GM08714 (cell line): ENCODE data around the gene KIAA1217.

ENCODE experiments used
- H3K4me3 ChIP-seq: fragments of 200-500 bp; sonication (Bioruptor generic); 2 replicates; pipeline ENCODE4 v1.5.1; 2014; ENCODE audit warnings: mild to moderate bottlenecking, low read length, inconsistent platforms
- ZNF274 ChIP-seq: IDR thresholded peaks from 2 replicates; pipeline ENCODE4 v1.6.1; 2012; ENCODE audit warnings: mild to moderate bottlenecking, low read depth, low read length

Gene KIAA1217

DNA sequence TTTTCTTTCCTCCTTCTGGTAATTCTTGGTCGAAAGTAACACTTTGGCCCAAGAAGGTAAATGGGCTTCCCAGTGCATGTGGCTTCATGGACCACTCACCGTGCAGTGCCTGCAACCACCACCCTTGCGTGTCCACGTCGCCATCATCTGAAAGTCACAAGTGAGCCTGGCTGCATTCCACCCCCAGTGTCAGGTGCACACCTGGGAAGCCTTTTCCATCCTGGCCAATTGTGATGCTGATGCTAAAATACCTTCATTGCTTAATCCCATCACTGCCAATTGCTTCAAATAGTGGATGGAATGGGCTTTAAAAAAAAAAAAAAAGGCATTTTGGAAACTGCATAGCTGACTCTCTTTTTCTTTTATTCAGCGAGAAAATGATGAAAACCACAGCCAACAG, 285.8 kb downstream of the KIAA1217 start:
- no peak for TF ChIP-seq ZNF274
- no peak overlapping the region for H3K4me3 ChIP-seq

DNA sequence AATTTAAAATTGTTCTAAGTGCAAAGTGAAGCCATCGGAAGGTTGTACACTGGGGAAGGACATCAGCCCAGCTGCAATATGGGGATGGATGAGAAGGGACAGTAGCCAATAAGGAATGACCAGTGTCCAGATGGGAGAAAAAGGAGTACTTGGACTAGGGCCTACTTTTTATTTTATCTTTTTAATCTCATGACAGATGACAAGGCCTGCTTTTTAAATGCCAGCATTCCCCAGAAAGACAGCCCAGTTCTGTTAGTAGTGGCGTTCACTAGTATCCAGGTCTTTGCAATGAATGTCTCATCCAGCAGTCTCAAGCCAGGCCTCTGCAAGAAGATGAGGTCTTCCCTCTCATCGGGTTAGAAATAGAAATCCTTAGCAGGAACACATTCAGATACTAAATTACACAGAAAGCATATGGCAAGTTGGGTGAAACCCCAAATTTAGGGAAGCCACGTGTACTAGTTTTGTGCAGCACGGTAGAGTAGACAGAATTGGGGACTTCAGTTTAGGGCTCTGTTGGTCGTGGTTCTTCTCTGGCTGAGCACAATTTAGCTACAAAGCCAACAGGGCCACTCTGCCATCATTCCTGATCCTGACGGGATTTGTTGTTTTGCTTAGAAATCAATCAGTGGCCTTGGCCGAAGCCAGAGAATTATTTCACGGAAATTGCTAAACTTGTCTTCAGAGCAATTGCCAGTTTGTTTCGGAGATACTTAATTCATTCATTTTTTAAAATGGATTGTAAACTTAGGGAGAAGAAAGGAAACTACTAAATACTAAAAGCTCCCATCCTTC, 286.9 kb downstream of the KIAA1217 start:
- no peak for TF ChIP-seq ZNF274
- H3K4me3 ChIP-seq = no peak overlapping the region

GRCh38 chr10:24496906-24497305, 288.0 kb downstream of the KIAA1217 start:
- TF ChIP-seq ZNF274 = no peak

GRCh38 chr10:24501056-24501711, 292.2 kb downstream of the KIAA1217 start:
- no peak overlapping the region for H3K4me3 ChIP-seq
- TF ChIP-seq ZNF274 = no peak

More at GRCh38 chr10:24496906-24497305, 288.0 kb downstream of the KIAA1217 start:
- H3K4me3 ChIP-seq = no peak overlapping the region

DNA sequence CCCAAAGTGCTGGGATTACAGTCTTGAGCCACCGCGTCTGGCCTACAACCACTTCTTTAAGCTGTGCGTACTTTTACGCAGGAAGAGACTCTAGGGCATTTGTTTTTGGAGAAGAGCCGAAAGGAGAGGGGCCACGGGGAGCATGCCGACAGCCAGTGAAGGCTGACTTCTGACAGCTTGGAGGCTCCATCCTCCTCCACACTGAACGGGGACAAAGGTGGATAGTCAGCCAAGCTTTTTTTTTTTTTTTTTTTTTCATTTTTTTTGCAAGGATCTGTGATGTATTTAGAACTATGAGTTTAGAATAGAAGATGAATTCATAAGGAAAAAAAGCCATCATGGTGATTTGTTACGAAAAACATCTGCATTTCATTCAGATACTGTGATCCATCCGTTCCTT, 293.1 kb downstream of the KIAA1217 start:
- no peak for TF ChIP-seq ZNF274
- no peak overlapping the region for H3K4me3 ChIP-seq

GRCh38 chr10:24502801-24503460, 294.0 kb downstream of the KIAA1217 start:
- H3K4me3 ChIP-seq = no peak overlapping the region
- no peak for TF ChIP-seq ZNF274

- no peak for TF ChIP-seq ZNF274
- H3K4me3 ChIP-seq = no peak overlapping the region
Observed at GRCh38 chr10:24503461-24504320, 294.8 kb downstream of the KIAA1217 start.

- no peak for TF ChIP-seq ZNF274
- no peak overlapping the region for H3K4me3 ChIP-seq
Observed at GRCh38 chr10:24505759-24506158, 296.8 kb downstream of the KIAA1217 start.

- TF ChIP-seq ZNF274 = no peak
- no peak overlapping the region for H3K4me3 ChIP-seq
Observed at GRCh38 chr10:24513155-24513554, 304.2 kb downstream of the KIAA1217 start.

DNA sequence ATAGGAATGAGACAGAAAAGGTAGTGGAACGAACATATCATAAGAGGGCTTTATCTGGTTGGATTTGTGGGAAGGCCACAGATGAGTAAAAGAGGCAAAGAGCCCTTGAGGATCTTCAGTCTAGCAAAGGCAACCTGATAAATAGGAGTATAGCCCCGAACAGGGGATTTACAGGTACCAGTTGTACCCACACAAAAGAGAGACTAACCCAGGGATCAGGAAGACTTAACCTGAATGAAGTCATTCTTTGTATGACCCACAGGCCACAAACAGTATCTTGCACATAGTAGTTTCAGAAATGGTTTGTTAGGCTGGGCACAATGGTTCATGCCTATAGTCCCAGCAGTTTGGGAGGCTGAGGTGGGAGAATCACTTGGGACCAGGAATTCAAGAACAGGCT, 306.5 kb downstream of the KIAA1217 start:
- no peak for TF ChIP-seq ZNF274
- H3K4me3 ChIP-seq = no peak overlapping the region

GRCh38 chr10:24518411-24518810, 309.5 kb downstream of the KIAA1217 start:
- no peak for TF ChIP-seq ZNF274
- no peak overlapping the region for H3K4me3 ChIP-seq

GRCh38 chr10:24518981-24519597, 310.2 kb downstream of the KIAA1217 start:
- no peak overlapping the region for H3K4me3 ChIP-seq
- TF ChIP-seq ZNF274 = no peak

DNA sequence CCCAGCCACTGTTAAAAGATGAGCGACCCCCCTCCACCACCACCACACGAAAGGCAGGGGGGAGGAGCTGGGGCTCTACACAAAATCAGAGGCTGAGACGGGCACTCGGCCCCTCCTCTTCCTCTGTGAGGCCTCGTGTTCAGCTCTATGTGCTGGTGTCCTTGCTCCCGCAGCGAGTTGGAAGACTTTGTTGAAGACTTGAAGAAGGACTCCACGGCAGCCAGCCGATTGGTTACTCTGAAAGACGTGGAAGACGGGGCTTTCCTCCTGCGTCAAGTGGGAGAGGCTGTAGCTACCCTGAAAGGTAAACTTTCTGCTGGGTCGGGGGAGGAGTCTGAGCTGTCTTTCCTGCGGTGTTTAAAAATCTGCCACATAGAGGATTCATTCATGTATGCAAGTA, 311.0 kb downstream of the KIAA1217 start:
- no peak for TF ChIP-seq ZNF274
- H3K4me3 ChIP-seq = no peak overlapping the region
